ENCODE measurements around the gene TRMT2B.
"Not testable (repeated sequence)": the region's sequence is repeated elsewhere in the genome, so short reads cannot be mapped to it uniquely, and the experiment has no call there.

TRMT2B gene

DNA sequence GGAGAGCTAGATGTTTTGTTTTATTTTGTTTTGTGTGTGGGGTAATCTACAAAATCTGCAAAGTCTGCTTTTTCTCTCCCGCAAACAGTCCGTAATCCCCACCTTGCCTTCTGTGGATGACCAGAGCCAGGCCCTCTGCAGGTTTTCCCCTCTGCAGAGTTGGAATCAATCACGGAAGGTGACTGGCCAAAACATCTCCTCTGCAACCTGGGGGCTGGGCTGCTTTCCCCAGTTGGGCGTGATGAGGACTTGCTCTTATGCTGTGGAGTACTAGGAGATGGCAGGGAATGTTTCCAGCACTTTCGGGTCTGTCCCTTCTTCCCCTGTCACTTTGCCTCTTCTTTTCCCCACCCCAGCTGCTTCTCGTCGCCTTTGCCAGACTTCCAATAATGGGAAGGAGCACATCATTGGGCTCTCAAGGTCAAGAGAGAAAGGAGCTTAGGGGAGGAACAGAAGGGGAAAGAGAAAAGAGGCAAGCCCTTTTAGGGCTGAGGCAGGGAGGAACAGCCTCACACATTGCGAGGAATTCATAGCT is 27.9 kb upstream of the TRMT2B start:
- no peak for TF ChIP-seq CTCF (IDR thresholded peaks at IDR 0.05; ENCODE audit: extremely low read depth, insufficient read depth, missing control alignments)
- in situ Hi-C loops (cut with MboI; ENCODE audit: low pct_unique_long_range_greater_than_20kb, low sequenced_read_pairs, unreplicated experiment): no loop called here

GRCh38 chrX:101078716-101079598 is 27.0 kb upstream of the TRMT2B start, which contains the start of gene TMEM35A:
TMEM35A (plus strand) TSS chrX:101078879; CDS start chrX:101079003, 124 bp downstream.
- no peak for DNase-seq (ENCODE audit: low spot score)
- TF ChIP-seq CTCF (IDR thresholded peaks at IDR 0.05; ENCODE audit: extremely low read depth, insufficient read depth, missing control alignments): no peak
- in situ Hi-C loops (cut with MboI; ENCODE audit: low pct_unique_long_range_greater_than_20kb, low sequenced_read_pairs, unreplicated experiment): no loop called here

More for the DNA sequence above, 27.9 kb upstream of the TRMT2B start:
- DNase-seq (ENCODE audit: low spot score): no peak

GRCh38 chrX:101071582-101071981 is 19.7 kb upstream of the TRMT2B start:
- no peak for TF ChIP-seq CTCF (IDR thresholded peaks at IDR 0.05; ENCODE audit: extremely low read depth, insufficient read depth, missing control alignments)

DNA sequence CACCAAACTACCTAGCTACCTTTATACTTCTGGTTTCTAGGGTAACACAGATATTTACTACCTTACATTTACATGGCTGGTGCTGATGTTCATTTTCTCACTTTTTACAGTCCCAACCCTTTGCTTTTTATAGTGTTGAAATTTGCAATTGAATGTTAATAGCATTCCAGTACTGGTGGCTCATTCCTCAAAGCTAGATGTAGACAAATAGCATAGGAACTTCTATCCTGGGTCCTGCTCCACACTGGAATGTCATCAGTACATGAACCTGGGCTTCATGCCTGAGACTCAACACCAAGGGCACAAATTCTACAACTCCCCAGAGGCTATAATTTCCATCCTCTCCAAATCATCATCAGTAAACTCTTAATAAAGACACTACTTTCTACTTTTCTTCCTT is 10.3 kb upstream of the TRMT2B start:
- TF ChIP-seq CTCF (IDR thresholded peaks at IDR 0.05; ENCODE audit: extremely low read depth, insufficient read depth, missing control alignments): no peak
- in situ Hi-C loops (cut with MboI; ENCODE audit: low pct_unique_long_range_greater_than_20kb, low sequenced_read_pairs, unreplicated experiment): no loop called here

More at GRCh38 chrX:101071582-101071981, 19.7 kb upstream of the TRMT2B start:
- DNase-seq (ENCODE audit: low spot score): no peak
- in situ Hi-C loops (cut with MboI; ENCODE audit: low pct_unique_long_range_greater_than_20kb, low sequenced_read_pairs, unreplicated experiment): no loop called here

GRCh38 chrX:101057093-101057714 is 5.3 kb upstream of the TRMT2B start:
- no peak for TF ChIP-seq CTCF (IDR thresholded peaks at IDR 0.05; ENCODE audit: extremely low read depth, insufficient read depth, missing control alignments)
- in situ Hi-C loops (cut with MboI; ENCODE audit: low pct_unique_long_range_greater_than_20kb, low sequenced_read_pairs, unreplicated experiment): no loop called here
- peak; percentile 55 for DNase-seq (ENCODE audit: low spot score)

More for the DNA sequence above, 10.3 kb upstream of the TRMT2B start:
- DNase-seq (ENCODE audit: low spot score): no peak

DNA sequence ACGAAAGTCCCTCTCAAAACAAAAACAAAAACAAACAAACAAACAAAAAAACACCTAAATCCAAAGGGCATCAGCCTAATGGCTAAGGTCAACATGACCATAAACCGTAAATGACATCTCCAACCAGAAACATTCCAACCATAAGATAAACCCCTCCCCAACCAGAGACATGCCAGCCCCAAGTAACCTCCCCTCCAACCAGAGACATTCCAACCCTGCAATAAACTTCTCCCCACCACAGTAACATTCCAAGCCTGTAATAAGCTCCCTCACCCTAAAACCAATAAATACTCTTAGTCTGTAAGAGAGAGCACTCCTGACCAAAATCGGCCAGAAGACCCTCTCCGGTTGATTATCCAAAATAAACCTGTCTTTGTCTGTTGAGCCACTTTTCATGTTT is 4.6 kb upstream of the TRMT2B start:
- DNase-seq (ENCODE audit: low spot score); in situ Hi-C loops (cut with MboI; ENCODE audit: low pct_unique_long_range_greater_than_20kb, low sequenced_read_pairs, unreplicated experiment): not testable (repeated sequence)

DNA sequence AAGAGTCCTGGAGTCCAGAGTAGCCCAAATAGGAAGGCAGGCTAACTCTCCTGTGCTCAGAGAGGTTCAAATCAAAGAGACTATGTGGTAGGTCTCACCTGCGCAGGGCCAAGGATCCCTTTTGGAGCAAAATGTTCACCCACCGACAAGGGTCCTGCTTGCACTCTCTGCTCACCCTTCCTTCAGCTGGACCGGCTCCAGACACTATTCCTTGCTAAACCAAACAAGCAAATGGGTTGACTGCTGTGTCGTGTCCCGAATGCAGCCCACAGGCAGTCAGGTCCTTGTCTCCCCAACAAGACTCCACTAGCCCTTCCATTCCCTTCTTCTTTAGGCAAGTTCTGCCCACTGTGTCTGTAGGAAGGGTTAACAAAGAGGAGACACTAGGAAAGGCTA is 760 bp downstream of the TRMT2B start:
- TF ChIP-seq CTCF (IDR thresholded peaks at IDR 0.05; ENCODE audit: extremely low read depth, insufficient read depth, missing control alignments): no peak
- DNase-seq (ENCODE audit: low spot score): no peak

More for the DNA sequence above, 760 bp downstream of the TRMT2B start:
- in situ Hi-C loops (cut with MboI; ENCODE audit: low pct_unique_long_range_greater_than_20kb, low sequenced_read_pairs, unreplicated experiment): no loop called here
